Measurements from ENCODE around the gene HBZ.
"Not testable (repeated sequence)": the region's sequence is repeated elsewhere in the genome, so short reads cannot be mapped to it uniquely, and the experiment has no call there.

Gene HBZ

DNA sequence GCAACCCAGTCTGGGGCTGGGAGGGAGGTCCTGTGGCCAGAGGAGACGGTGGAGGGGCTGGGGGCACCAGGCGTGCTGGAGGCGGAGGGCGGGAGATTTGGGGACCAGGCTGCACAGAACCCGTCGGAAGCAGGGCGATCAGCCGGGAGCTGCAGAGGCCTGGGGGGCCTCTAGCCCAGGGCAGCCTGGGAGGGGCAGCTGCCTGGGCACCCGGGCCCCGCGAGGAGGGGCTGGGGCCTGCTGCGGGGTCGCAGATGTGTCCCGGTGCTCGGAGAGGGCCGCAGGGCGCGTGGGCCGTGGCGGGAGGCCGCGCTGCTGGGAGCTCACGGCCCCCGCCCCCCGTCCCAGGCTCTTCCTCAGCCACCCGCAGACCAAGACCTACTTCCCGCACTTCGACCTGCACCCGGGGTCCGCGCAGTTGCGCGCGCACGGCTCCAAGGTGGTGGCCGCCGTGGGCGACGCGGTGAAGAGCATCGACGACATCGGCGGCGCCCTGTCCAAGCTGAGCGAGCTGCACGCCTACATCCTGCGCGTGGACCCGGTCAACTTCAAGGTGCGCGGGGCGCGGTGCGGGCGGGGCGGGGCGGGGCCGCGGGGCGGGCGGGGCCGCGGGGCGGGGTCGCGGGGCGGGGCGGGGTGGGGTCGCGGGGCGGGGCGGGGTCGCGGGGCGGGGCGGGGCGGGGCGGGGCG is 11.8 kb downstream of the HBZ start:
- not testable (repeated sequence) for DNase-seq (ENCODE audit: low read depth in 1 of 2, low spot score in 1 of 2)

DNA sequence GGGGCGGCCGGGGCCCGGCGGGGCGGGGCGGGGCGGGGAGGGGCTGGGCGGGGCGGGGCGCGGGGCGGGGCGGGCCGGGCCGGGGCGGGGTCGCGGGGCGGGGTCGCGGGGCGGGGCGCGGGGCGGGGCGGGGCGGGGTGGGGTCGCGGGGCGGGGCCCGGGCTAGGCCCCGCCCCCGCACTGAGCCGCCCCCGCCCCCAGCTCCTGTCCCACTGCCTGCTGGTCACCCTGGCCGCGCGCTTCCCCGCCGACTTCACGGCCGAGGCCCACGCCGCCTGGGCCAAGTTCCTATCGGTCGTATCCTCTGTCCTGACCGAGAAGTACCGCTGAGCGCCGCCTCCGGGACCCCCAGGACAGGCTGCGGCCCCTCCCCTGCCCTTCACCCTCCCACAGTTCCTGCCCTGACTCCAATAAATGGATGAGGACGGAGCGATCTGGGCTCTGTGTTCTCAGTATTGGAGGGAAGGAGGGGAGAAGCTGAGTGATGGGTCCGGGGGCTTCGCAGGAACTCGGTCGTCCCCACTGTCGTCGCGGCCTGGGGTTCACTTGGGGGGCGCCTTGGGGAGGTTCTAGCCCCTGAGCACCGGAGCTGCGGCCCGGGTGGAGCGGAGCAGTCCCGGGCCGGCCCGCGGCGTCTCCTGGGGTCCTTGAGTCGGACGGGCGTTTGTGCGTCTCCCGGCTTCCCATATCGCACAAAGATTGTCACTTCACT is 12.5 kb downstream of the HBZ start:
- DNase-seq (ENCODE audit: low read depth in 1 of 2, low spot score in 1 of 2): no peak

DNA sequence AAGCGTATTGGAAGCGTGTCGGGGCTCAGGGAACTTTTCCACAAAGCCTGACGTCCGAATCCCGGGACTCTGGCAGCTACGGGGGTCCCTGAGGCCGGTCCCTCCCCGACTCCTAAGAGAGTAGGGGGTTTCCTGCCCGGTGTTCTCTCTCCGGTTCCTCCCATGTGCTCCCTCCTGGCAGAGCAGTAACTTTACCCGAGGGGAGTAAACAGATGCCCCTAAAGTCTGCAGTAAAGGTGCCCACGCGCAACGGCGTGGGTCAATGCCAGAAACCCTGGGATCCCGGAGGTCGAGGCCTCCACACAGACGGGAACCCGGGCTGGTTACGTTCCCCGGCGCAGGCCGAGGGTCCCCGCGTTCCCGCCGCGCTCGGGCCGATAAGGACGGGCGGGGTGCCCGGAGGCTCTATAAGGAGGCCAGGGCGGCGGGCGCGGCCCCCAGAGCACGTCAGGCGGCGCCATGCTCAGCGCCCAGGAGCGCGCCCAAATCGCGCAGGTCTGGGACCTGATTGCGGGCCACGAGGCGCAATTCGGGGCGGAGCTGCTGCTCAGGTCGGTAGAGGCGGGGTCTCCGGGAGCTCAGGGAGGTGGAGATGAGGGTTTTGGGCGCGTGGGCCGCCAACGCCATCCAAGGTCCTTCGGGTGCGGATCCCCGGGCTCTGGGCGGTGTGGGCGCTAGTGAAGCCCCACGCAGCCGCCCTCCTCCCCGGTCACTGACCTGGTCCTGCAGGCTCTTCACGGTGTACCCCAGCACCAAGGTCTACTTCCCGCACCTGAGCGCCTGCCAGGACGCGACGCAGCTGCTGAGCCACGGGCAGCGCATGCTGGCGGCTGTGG is 13.3 kb downstream of the HBZ start, which contains the start of gene HBM:
HBM (plus strand) TSS at position 440 of the 836 bp plus-strand sequence; CDS start at position 460, 20 bp downstream.
- DNase-seq (ENCODE audit: low read depth in 1 of 2, low spot score in 1 of 2): no peak

DNA sequence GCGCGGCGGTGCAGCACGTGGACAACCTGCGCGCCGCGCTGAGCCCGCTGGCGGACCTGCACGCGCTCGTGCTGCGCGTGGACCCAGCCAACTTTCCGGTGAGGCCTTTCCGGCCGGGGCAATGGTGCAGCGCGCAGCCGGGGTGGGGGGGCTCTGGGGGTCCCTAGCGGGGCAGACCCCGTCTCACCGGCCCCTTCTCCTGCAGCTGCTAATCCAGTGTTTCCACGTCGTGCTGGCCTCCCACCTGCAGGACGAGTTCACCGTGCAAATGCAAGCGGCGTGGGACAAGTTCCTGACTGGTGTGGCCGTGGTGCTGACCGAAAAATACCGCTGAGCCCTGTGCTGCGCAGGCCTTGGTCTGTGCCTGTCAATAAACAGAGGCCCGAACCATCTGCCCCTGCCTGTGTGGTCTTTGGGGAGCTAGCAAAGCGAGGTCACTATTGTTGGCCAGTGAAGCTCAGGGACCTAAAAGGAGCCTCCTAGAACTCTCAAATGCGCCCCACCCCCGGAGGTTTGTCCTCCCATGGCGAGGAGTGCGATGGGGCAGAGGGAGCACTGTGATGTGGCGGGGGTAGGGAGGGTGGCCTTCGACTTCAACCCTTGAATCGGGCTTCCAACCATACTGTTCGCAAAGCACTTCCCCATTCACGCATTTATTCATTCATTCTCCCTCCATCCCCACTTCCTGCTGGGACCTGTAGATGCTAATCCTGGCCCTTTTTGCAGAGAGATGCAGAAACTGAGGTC is 14.1 kb downstream of the HBZ start:
- no peak for DNase-seq (ENCODE audit: low read depth in 1 of 2, low spot score in 1 of 2)

DNA sequence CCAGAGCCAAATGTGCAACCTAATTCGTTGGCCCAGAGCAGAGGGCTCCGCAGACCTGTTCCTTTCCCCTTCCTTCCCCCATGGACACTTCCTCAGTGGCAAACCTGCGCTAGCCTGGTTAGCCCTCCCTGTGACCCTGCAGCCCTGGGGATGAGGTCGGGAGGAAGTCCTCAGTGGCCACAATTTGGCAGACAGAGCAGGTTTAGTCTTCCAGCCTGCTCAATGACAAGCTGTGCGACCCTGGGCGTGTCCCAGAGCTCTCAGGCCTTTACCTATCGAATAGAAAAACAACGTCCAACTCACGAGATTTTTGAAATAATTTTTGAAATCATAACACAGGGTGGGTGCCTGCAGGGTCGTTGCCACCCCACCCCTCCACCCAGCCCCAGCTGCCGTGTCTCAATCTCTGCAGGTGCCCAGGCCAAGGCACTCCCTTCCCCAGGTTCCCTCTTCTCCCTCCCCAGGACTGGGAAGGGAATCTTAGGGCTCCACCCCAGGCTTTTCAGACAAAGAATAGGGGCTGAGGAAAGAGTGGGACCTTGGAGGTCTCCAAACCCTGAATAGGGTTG is 14.8 kb downstream of the HBZ start:
- DNase-seq (ENCODE audit: low read depth in 1 of 2, low spot score in 1 of 2): no peak

DNA sequence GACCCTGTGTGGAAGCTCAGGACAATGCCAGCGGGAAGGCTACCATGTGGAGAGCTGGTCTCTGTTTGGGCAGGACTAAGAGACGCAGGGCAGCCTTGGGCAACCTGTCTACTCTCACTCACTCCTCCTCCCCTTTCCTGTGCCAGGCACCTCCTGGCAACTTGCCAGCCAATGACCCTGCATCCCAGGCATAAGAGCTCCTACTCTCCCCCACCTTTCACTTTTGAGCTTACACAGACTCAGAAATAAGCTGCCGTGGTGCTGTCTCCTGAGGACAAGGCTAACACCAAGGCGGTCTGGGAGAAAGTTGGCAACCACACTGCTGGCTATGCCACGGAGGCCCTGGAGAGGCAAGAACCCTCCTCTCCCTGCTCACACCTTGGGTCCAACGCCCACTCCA is 16.0 kb downstream of the HBZ start:
- DNase-seq (ENCODE audit: low read depth in 1 of 2, low spot score in 1 of 2): no peak

DNA sequence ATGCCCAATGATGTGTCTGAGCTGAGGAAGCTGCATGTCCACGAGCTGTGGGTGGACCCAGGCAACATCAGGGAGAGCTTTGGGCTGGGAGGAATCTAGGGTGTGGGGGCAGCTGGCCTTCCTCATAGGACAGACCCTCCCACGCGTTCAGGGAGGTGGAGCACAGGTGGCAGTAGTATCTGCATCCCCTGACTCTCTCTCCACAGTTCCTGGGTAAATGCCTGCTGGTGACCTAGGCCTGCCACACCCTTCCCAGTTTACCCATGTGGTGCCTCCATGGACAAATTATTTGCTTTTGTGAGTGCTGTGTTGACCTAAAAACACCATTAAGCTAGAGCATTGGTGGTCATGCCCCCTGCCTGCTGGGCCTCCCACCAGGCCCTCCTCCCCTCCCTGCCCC is 16.6 kb downstream of the HBZ start:
- DNase-seq (ENCODE audit: low read depth in 1 of 2, low spot score in 1 of 2): no peak

DNA sequence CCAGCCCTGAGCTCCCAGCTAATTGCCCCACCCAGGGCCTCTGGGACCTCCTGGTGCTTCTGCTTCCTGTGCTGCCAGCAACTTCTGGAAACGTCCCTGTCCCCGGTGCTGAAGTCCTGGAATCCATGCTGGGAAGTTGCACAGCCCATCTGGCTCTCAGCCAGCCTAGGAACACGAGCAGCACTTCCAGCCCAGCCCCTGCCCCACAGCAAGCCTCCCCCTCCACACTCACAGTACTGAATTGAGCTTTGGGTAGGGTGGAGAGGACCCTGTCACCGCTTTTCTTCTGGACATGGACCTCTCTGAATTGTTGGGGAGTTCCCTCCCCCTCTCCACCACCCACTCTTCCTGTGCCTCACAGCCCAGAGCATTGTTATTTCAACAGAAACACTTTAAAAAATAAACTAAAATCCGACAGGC is 17.7 kb downstream of the HBZ start:
- not testable (repeated sequence) for DNase-seq (ENCODE audit: low read depth in 1 of 2, low spot score in 1 of 2)

DNA sequence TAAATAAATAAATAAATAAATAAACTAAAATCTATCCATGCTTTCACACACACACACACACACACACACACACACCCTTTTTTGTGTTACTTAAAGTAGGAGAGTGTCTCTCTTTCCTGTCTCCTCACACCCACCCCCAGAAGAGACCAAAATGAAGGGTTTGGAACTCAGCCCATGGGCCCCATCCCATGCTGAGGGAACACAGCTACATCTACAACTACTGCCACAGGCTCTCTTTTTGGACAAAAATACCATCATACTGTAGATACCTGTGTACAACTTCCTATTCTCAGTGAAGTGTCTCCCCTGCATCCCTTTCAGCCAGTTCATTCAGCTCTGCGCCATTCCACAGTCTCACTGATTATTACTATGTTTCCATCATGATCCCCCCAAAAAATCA is 18.3 kb downstream of the HBZ start:
- no peak for DNase-seq (ENCODE audit: low read depth in 1 of 2, low spot score in 1 of 2)

DNA sequence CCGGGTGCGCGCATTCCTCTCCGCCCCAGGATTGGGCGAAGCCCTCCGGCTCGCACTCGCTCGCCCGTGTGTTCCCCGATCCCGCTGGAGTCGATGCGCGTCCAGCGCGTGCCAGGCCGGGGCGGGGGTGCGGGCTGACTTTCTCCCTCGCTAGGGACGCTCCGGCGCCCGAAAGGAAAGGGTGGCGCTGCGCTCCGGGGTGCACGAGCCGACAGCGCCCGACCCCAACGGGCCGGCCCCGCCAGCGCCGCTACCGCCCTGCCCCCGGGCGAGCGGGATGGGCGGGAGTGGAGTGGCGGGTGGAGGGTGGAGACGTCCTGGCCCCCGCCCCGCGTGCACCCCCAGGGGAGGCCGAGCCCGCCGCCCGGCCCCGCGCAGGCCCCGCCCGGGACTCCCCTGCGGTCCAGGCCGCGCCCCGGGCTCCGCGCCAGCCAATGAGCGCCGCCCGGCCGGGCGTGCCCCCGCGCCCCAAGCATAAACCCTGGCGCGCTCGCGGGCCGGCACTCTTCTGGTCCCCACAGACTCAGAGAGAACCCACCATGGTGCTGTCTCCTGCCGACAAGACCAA is 20.0 kb downstream of the HBZ start, which contains the start of gene HBA2:
HBA2 (plus strand) TSS at position 503 of the 568 bp plus-strand sequence; CDS start at position 540, 37 bp downstream.
- not testable (repeated sequence) for DNase-seq (ENCODE audit: low read depth in 1 of 2, low spot score in 1 of 2)

DNA sequence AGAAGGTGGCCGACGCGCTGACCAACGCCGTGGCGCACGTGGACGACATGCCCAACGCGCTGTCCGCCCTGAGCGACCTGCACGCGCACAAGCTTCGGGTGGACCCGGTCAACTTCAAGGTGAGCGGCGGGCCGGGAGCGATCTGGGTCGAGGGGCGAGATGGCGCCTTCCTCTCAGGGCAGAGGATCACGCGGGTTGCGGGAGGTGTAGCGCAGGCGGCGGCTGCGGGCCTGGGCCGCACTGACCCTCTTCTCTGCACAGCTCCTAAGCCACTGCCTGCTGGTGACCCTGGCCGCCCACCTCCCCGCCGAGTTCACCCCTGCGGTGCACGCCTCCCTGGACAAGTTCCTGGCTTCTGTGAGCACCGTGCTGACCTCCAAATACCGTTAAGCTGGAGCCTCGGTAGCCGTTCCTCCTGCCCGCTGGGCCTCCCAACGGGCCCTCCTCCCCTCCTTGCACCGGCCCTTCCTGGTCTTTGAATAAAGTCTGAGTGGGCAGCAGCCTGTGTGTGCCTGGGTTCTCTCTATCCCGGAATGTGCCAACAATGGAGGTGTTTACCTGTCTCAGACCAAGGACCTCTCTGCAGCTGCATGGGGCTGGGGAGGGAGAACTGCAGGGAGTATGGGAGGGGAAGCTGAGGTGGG is 20.9 kb downstream of the HBZ start:
- not testable (repeated sequence) for DNase-seq (ENCODE audit: low read depth in 1 of 2, low spot score in 1 of 2)

DNA sequence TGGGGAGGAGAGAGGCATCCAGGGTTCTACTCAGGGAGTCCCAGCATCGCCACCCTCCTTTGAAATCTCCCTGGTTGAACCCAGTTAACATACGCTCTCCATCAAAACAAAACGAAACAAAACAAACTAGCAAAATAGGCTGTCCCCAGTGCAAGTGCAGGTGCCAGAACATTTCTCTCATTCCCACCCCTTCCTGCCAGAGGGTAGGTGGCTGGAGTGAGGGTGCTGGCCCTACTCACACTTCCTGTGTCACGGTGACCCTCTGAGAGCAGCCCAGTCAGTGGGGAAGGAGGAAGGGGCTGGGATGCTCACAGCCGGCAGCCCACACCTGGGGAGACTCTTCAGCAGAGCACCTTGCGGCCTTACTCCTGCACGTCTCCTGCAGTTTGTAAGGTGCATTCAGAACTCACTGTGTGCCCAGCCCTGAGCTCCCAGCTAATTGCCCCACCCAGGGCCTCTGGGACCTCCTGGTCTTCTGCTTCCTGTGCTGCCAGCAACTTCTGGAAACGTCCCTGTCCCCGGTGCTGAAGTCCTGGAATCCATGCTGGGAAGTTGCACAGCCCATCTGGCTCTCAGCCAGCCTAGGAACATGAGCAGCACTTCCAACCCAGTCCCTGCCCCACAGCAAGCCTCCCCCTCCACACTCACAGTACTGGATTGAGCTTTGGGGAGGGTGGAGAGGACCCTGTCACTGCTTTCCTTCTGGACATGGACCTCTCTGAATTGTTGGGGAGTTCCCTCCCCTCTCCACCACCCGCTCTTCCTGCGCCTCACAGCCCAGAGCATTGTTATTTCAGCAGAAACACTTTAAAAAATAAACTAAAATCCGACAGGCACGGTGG is 21.7 kb downstream of the HBZ start:
- DNase-seq (ENCODE audit: low read depth in 1 of 2, low spot score in 1 of 2): not testable (repeated sequence)

DNA sequence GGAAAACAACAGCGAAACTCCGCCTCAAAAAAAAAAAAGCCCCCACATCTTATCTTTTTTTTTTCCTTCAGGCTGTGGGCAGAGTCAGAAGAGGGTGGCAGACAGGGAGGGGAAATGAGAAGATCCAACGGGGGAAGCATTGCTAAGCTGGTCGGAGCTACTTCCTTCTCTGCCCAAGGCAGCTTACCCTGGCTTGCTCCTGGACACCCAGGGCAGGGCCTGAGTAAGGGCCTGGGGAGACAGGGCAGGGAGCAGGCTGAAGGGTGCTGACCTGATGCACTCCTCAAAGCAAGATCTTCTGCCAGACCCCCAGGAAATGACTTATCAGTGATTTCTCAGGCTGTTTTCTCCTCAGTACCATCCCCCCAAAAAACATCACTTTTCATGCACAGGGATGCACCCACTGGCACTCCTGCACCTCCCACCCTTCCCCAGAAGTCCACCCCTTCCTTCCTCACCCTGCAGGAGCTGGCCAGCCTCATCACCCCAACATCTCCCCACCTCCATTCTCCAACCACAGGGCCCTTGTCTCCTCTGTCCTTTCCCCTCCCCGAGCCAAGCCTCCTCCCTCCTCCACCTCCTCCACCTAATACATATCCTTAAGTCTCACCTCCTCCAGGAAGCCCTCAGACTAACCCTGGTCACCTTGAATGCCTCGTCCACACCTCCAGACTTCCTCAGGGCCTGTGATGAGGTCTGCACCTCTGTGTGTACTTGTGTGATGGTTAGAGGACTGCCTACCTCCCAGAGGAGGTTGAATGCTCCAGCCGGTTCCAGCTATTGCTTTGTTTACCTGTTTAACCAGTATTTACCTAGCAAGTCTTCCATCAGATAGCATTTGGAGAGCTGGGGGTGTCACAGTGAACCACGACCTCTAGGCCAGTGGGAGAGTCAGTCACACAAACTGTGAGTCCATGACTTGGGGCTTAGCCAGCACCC is 22.8 kb downstream of the HBZ start:
- DNase-seq (ENCODE audit: low read depth in 1 of 2, low spot score in 1 of 2): no peak

DNA sequence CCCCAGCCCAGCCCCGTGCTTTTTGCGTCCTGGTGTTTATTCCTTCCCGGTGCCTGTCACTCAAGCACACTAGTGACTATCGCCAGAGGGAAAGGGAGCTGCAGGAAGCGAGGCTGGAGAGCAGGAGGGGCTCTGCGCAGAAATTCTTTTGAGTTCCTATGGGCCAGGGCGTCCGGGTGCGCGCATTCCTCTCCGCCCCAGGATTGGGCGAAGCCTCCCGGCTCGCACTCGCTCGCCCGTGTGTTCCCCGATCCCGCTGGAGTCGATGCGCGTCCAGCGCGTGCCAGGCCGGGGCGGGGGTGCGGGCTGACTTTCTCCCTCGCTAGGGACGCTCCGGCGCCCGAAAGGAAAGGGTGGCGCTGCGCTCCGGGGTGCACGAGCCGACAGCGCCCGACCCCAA is 23.6 kb downstream of the HBZ start:
- DNase-seq (ENCODE audit: low read depth in 1 of 2, low spot score in 1 of 2): not testable (repeated sequence)

DNA sequence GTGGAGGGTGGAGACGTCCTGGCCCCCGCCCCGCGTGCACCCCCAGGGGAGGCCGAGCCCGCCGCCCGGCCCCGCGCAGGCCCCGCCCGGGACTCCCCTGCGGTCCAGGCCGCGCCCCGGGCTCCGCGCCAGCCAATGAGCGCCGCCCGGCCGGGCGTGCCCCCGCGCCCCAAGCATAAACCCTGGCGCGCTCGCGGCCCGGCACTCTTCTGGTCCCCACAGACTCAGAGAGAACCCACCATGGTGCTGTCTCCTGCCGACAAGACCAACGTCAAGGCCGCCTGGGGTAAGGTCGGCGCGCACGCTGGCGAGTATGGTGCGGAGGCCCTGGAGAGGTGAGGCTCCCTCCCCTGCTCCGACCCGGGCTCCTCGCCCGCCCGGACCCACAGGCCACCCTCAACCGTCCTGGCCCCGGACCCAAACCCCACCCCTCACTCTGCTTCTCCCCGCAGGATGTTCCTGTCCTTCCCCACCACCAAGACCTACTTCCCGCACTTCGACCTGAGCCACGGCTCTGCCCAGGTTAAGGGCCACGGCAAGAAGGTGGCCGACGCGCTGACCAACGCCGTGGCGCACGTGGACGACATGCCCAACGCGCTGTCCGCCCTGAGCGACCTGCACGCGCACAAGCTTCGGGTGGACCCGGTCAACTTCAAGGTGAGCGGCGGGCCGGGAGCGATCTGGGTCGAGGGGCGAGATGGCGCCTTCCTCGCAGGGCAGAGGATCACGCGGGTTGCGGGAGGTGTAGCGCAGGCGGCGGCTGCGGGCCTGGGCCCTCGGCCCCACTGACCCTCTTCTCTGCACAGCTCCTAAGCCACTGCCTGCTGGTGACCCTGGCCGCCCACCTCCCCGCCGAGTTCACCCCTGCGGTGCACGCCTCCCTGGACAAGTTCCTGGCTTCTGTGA is 24.3 kb downstream of the HBZ start, which contains the start of gene HBA1:
HBA1 (plus strand) TSS at position 204 of the 906 bp plus-strand sequence; CDS start at position 241, 37 bp downstream.
- not testable (repeated sequence) for DNase-seq (ENCODE audit: low read depth in 1 of 2, low spot score in 1 of 2)

DNA sequence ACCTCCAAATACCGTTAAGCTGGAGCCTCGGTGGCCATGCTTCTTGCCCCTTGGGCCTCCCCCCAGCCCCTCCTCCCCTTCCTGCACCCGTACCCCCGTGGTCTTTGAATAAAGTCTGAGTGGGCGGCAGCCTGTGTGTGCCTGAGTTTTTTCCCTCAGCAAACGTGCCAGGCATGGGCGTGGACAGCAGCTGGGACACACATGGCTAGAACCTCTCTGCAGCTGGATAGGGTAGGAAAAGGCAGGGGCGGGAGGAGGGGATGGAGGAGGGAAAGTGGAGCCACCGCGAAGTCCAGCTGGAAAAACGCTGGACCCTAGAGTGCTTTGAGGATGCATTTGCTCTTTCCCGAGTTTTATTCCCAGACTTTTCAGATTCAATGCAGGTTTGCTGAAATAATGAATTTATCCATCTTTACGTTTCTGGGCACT is 25.0 kb downstream of the HBZ start:
- DNase-seq (ENCODE audit: low read depth in 1 of 2, low spot score in 1 of 2): no peak

Measured in stimulated activated CD4-positive, alpha-beta T cell treated with anti-CD3 and anti-CD28 coated beads, Interleukin-15, amount 100 ng/mL, for 1 hour (primary cell).